HepG2 (cell line): Measurements from ENCODE around the gene DNAAF8. TPM values are rescaled to one million over a fixed set of nuclear protein-coding genes. Genes with fewer than 3 reads are reported as not detected.

Source experiments
- ARNT2 ChIP-seq: sonication (generic); formaldehyde crosslinking; IDR thresholded peaks from 2 replicates; pipeline ENCODE4 v1.8.0; 2022; ENCODE audit warnings: mild to moderate bottlenecking, low read depth, missing genetic modification reagents, moderate library complexity
- DNMT3B ChIP-seq: conservative IDR thresholded peaks from 2 replicates; pipeline ENCODE4 v1.6.1; 2016; ENCODE audit warnings: missing biosample characterization, control low read depth
- KDM4B ChIP-seq: sonication (generic); formaldehyde crosslinking; IDR thresholded peaks from 2 replicates; pipeline ENCODE4 v1.4.0; 2020; ENCODE audit warnings: missing genetic modification reagents
- PCBP1 ChIP-seq: fragments of 200-400 bp; formaldehyde crosslinking; IDR thresholded peaks from 2 replicates; pipeline ENCODE4 v1.6.1; 2017; ENCODE audit warnings: mild to moderate bottlenecking, low read depth, low read length, borderline replicate concordance
- SKI ChIP-seq: fragments of 450-650 bp; IDR thresholded peaks from one replicate; pipeline ENCODE4 v1.6.1; 2018; ENCODE audit warnings: mild to moderate bottlenecking; ENCODE audit not compliant: partially characterized antibody
- SMARCC2 ChIP-seq: fragments of 450-650 bp; IDR thresholded peaks from 2 replicates; pipeline ENCODE4 v1.6.1; 2017; ENCODE audit warnings: antibody characterized with exemption, mild to moderate bottlenecking
- SPEN ChIP-seq: sonication (generic); formaldehyde crosslinking; IDR thresholded peaks from 2 replicates; pipeline ENCODE4 v1.5.1; 2020; ENCODE audit warnings: low read depth, mild to moderate bottlenecking, missing genetic modification reagents
- STAT5B ChIP-seq: sonication (generic); formaldehyde crosslinking; IDR thresholded peaks from 2 replicates; pipeline ENCODE4 v1.4.0; 2020; ENCODE audit warnings: missing genetic modification reagents
- TCF12 ChIP-seq, 2 experiments: fragments of 450-650 bp in 1 of 2; sonication (generic) in 1 of 2; formaldehyde crosslinking in 1 of 2; IDR thresholded peaks; 2 replicates each; pipeline versions ENCODE4 v1.6.1 to v1.8.0; 2017 to 2022; ENCODE audit warnings: antibody characterized with exemption in 1 of 2, mild to moderate bottlenecking in 1 of 2, missing genetic modification reagents in 1 of 2, moderate library complexity in 1 of 2
- ZNF430 ChIP-seq: sonication (generic); formaldehyde crosslinking; IDR thresholded peaks from 2 replicates; pipeline ENCODE4 v1.9.0; 2021; ENCODE audit warnings: mild to moderate bottlenecking, missing genetic modification reagents
- ZNF503 ChIP-seq: sonication (generic); formaldehyde crosslinking; IDR thresholded peaks from 2 replicates; pipeline ENCODE4 v1.4.0; 2020; ENCODE audit warnings: missing genetic modification reagents
- ZNF577 ChIP-seq: sonication (generic); formaldehyde crosslinking; IDR thresholded peaks from 2 replicates; pipeline ENCODE4 v1.4.0; 2020; ENCODE audit warnings: mild to moderate bottlenecking, low read depth, missing genetic modification reagents, borderline replicate concordance
- ZNF747 ChIP-seq: sonication (generic); formaldehyde crosslinking; IDR thresholded peaks from 2 replicates; pipeline ENCODE4 v1.8.1; 2023; ENCODE audit warnings: missing genetic modification reagents, mild to moderate bottlenecking, borderline replicate concordance
- polyA plus RNA-seq, 8 experiments: library from polyadenylated mRNA; depleted of rRNA in 3 of 8; stranded (reverse) in 7 of 8; unstranded in 1 of 8; fragments of >200 nt; fragmentation: Illumina TruSeq in 4 of 8; extraction: Trizol in 4 of 8; gene quantifications; 2 replicates each; pipeline versions ENCODE4 v1.2.1 to v1.2.3, GENCODE V29; 2011 to 2016; ENCODE audit warnings: low read depth in 4 of 8, missing spikeins in 1 of 8, mixed read lengths in 1 of 8; ENCODE audit not compliant: insufficient read depth in 1 of 8
- total RNA-seq, 5 experiments: library from RNA; depleted of rRNA; stranded (reverse); fragments of >200 nt; fragmentation: Illumina TruSeq; extraction: Trizol; gene quantifications; 2 replicates each; pipeline ENCODE4 v1.2.3, GENCODE V29; 2016; ENCODE audit warnings: low read depth in 1 of 5
- TF ChIP-seq, protein P1 (sequence below): sonication (generic); formaldehyde crosslinking; conservative IDR thresholded peaks from 2 replicates; pipeline ENCODE4 v1.4.0; 2020; ENCODE audit warnings: missing genetic modification reagents
- TF ChIP-seq, protein P2 (sequence below): sonication (generic); formaldehyde crosslinking; IDR thresholded peaks from 2 replicates; pipeline ENCODE4 v1.4.0; 2020; ENCODE audit warnings: missing genetic modification reagents
- TF ChIP-seq, protein P3 (sequence below): sonication (generic); formaldehyde crosslinking; IDR thresholded peaks from 2 replicates; pipeline ENCODE4 v1.4.0; 2020; ENCODE audit warnings: missing genetic modification reagents
- TF ChIP-seq, protein P4 (sequence below): sonication (generic); formaldehyde crosslinking; IDR thresholded peaks from 2 replicates; pipeline ENCODE4 v1.4.0; 2020; ENCODE audit warnings: missing genetic modification reagents, low read depth, mild to moderate bottlenecking, borderline replicate concordance

DNAAF8 gene
- total and polyA plus RNA-seq, 2 of the 13 experiments (the other 11 are each of a cell fraction or from before 2014, with no cell fraction given): 0.44 TPM; not detected in 1

GRCh38 chr16:4734063-4734729 is at the start of gene DNAAF8, which contains the start of gene ANKS3 (continued):
- peak; percentile 84 for TF ChIP-seq ARNT2 (CRISPR knock-in tag)
- TF ChIP-seq ZNF577 (CRISPR knock-in tag): no peak
- TF ChIP-seq SKI: peak; percentile 69
- no peak for TF ChIP-seq SMARCC2
- TF ChIP-seq STAT5B (CRISPR knock-in tag): no peak
- TF ChIP-seq ZNF747 (CRISPR knock-in tag): no peak
- 0 out of 2 replicates have a peak, but pooled peaks have one; percentile 51 for TF ChIP-seq PCBP1
- TF ChIP-seq, protein P1, sequence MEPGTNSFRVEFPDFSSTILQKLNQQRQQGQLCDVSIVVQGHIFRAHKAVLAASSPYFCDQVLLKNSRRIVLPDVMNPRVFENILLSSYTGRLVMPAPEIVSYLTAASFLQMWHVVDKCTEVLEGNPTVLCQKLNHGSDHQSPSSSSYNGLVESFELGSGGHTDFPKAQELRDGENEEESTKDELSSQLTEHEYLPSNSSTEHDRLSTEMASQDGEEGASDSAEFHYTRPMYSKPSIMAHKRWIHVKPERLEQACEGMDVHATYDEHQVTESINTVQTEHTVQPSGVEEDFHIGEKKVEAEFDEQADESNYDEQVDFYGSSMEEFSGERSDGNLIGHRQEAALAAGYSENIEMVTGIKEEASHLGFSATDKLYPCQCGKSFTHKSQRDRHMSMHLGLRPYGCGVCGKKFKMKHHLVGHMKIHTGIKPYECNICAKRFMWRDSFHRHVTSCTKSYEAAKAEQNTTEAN (CRISPR knock-in tag): peak; percentile 77
- TF ChIP-seq ZNF503 (CRISPR knock-in tag): peak; percentile 68
- TF ChIP-seq ZNF430 (CRISPR knock-in tag): peak; percentile 87
- TF ChIP-seq, protein P2, sequence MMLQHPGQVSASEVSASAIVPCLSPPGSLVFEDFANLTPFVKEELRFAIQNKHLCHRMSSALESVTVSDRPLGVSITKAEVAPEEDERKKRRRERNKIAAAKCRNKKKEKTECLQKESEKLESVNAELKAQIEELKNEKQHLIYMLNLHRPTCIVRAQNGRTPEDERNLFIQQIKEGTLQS (CRISPR knock-in tag): no peak
- TF ChIP-seq KDM4B (CRISPR knock-in tag): no peak
- TF ChIP-seq DNMT3B (CRISPR knock-in tag): no peak
- TF ChIP-seq TCF12 (IDR thresholded peaks at IDR 0.05): no peak
- TF ChIP-seq TCF12 (CRISPR knock-in tag; IDR thresholded peaks at IDR 0.05): peak; percentile 90
- TF ChIP-seq, protein P3, sequence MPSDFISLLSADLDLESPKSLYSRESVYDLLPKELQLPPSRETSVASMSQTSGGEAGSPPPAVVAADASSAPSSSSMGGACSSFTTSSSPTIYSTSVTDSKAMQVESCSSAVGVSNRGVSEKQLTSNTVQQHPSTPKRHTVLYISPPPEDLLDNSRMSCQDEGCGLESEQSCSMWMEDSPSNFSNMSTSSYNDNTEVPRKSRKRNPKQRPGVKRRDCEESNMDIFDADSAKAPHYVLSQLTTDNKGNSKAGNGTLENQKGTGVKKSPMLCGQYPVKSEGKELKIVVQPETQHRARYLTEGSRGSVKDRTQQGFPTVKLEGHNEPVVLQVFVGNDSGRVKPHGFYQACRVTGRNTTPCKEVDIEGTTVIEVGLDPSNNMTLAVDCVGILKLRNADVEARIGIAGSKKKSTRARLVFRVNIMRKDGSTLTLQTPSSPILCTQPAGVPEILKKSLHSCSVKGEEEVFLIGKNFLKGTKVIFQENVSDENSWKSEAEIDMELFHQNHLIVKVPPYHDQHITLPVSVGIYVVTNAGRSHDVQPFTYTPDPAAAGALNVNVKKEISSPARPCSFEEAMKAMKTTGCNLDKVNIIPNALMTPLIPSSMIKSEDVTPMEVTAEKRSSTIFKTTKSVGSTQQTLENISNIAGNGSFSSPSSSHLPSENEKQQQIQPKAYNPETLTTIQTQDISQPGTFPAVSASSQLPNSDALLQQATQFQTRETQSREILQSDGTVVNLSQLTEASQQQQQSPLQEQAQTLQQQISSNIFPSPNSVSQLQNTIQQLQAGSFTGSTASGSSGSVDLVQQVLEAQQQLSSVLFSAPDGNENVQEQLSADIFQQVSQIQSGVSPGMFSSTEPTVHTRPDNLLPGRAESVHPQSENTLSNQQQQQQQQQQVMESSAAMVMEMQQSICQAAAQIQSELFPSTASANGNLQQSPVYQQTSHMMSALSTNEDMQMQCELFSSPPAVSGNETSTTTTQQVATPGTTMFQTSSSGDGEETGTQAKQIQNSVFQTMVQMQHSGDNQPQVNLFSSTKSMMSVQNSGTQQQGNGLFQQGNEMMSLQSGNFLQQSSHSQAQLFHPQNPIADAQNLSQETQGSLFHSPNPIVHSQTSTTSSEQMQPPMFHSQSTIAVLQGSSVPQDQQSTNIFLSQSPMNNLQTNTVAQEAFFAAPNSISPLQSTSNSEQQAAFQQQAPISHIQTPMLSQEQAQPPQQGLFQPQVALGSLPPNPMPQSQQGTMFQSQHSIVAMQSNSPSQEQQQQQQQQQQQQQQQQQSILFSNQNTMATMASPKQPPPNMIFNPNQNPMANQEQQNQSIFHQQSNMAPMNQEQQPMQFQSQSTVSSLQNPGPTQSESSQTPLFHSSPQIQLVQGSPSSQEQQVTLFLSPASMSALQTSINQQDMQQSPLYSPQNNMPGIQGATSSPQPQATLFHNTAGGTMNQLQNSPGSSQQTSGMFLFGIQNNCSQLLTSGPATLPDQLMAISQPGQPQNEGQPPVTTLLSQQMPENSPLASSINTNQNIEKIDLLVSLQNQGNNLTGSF: peak; percentile 84
- TF ChIP-seq, protein P4, sequence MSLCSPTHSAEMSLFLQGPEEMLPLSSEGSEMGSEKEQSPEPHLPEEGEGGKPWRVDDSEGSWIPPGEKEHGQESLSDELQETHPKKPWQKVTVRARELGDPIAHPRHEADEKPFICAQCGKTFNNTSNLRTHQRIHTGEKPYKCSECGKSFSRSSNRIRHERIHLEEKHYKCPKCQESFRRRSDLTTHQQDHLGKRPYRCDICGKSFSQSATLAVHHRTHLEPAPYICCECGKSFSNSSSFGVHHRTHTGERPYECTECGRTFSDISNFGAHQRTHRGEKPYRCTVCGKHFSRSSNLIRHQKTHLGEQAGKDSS: peak; percentile 69; the same call in 1 of the 2 replicates
- peak; percentile 90 for TF ChIP-seq SPEN (CRISPR knock-in tag)
